Erythroblast (primary cell): ENCODE measurements around the gene ARCN1.

Experiments used
- GATA1 ChIP-seq: IDR thresholded peaks from 2 replicates; pipeline ENCODE4 v1.6.1; 2011; ENCODE audit warnings: low read depth, mild to moderate bottlenecking, control low read depth, low read length, moderate library complexity
- POLR2A ChIP-seq: IDR thresholded peaks from 2 replicates; pipeline ENCODE4 v1.6.1; 2011; ENCODE audit warnings: mild to moderate bottlenecking, low read length

DNA sequence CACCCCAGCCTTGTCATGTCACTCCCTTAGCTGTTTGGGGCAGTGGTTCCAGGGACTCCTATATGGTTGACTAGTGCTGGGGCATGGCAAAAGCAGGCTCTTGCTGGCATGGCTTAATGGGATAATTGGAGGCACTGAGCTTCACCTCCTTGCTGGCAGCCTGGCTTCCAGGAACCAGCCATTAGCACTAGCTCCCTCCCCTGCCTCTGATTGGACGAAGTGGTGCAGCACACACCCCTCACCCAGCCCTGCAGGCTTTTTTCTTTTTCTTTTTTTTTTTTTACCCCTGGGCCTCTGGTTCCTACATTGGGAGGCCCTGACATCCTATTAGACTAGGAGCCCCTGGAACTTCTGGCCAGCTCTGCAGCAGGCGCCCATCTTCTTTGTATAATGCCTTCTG, 53.8 kb downstream of the ARCN1 start:
- TF ChIP-seq POLR2A = no peak
- TF ChIP-seq GATA1 = no peak
